Testis (tissue), 2 donors: ENCODE measurements around the gene LXN.

Source experiments
- POLR2A ChIP-seq: fragments of 450-650 bp; IDR thresholded peaks from one replicate; pipeline ENCODE4 v1.6.1; 2017; ENCODE audit warnings: antibody characterized with exemption, mild to moderate bottlenecking, moderate library complexity
- TF ChIP-seq, protein P1 (sequence below), 3 experiments: fragments of 450-650 bp in 2 of 3; fragments of 200-600 bp in 1 of 3; sonication (generic) in 1 of 3; IDR thresholded peaks; one replicate each; pipeline ENCODE4 v1.5.1; 2016 to 2019; ENCODE audit warnings: antibody characterized with exemption in 3 of 3, mild to moderate bottlenecking in 2 of 3, moderate library complexity in 1 of 3

DNA sequence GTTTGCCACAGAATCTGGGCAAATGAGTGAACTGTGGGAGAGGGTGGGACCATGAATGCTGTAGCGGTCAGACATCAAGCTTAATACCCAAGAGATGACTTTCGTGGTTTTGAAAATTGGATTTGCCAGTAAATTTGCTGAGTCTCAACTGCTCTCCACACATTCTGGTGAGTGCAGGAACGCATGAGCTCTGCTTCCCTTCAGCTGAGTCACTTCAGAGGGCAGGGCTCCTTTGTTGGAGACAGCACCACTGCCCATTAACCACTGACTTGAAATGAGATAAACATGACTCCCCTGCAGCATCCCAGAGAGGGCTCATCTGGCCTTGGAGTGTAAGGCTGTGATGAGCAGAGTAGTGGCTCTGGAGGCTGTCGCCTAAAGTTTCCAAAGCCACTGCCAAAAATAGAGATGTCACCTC, 37.2 kb upstream of the LXN start:
- TF ChIP-seq, protein P1, sequence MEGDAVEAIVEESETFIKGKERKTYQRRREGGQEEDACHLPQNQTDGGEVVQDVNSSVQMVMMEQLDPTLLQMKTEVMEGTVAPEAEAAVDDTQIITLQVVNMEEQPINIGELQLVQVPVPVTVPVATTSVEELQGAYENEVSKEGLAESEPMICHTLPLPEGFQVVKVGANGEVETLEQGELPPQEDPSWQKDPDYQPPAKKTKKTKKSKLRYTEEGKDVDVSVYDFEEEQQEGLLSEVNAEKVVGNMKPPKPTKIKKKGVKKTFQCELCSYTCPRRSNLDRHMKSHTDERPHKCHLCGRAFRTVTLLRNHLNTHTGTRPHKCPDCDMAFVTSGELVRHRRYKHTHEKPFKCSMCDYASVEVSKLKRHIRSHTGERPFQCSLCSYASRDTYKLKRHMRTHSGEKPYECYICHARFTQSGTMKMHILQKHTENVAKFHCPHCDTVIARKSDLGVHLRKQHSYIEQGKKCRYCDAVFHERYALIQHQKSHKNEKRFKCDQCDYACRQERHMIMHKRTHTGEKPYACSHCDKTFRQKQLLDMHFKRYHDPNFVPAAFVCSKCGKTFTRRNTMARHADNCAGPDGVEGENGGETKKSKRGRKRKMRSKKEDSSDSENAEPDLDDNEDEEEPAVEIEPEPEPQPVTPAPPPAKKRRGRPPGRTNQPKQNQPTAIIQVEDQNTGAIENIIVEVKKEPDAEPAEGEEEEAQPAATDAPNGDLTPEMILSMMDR (IDR thresholded peaks at IDR 0.05), result no peak
- no peak for TF ChIP-seq POLR2A
